ENCODE data around the gene ZNF516.

- TF ChIP-seq, protein P1, sequence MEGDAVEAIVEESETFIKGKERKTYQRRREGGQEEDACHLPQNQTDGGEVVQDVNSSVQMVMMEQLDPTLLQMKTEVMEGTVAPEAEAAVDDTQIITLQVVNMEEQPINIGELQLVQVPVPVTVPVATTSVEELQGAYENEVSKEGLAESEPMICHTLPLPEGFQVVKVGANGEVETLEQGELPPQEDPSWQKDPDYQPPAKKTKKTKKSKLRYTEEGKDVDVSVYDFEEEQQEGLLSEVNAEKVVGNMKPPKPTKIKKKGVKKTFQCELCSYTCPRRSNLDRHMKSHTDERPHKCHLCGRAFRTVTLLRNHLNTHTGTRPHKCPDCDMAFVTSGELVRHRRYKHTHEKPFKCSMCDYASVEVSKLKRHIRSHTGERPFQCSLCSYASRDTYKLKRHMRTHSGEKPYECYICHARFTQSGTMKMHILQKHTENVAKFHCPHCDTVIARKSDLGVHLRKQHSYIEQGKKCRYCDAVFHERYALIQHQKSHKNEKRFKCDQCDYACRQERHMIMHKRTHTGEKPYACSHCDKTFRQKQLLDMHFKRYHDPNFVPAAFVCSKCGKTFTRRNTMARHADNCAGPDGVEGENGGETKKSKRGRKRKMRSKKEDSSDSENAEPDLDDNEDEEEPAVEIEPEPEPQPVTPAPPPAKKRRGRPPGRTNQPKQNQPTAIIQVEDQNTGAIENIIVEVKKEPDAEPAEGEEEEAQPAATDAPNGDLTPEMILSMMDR (IDR thresholded peaks at IDR 0.05; ENCODE audit: low read depth, low read length, missing input control), result no peak
- TF ChIP-seq YY1 (IDR thresholded peaks at IDR 0.05) (no peak), SP1 (IDR thresholded peaks at IDR 0.05) (no peak), EGR1 (IDR thresholded peaks at IDR 0.05; ENCODE audit: low read depth in 2 of 2) (no peak), ATF3 (IDR thresholded peaks at IDR 0.05) (no peak), RXRA (IDR thresholded peaks at IDR 0.05) (no peak), FOXA1 (IDR thresholded peaks at IDR 0.05) (no peak), FOXA2 (IDR thresholded peaks at IDR 0.05) (no peak), NR2F2 (IDR thresholded peaks at IDR 0.05) (no peak)
- TF ChIP-seq, protein P2, sequence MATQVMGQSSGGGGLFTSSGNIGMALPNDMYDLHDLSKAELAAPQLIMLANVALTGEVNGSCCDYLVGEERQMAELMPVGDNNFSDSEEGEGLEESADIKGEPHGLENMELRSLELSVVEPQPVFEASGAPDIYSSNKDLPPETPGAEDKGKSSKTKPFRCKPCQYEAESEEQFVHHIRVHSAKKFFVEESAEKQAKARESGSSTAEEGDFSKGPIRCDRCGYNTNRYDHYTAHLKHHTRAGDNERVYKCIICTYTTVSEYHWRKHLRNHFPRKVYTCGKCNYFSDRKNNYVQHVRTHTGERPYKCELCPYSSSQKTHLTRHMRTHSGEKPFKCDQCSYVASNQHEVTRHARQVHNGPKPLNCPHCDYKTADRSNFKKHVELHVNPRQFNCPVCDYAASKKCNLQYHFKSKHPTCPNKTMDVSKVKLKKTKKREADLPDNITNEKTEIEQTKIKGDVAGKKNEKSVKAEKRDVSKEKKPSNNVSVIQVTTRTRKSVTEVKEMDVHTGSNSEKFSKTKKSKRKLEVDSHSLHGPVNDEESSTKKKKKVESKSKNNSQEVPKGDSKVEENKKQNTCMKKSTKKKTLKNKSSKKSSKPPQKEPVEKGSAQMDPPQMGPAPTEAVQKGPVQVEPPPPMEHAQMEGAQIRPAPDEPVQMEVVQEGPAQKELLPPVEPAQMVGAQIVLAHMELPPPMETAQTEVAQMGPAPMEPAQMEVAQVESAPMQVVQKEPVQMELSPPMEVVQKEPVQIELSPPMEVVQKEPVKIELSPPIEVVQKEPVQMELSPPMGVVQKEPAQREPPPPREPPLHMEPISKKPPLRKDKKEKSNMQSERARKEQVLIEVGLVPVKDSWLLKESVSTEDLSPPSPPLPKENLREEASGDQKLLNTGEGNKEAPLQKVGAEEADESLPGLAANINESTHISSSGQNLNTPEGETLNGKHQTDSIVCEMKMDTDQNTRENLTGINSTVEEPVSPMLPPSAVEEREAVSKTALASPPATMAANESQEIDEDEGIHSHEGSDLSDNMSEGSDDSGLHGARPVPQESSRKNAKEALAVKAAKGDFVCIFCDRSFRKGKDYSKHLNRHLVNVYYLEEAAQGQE (IDR thresholded peaks at IDR 0.05), result no peak
- TF ChIP-seq, protein P3, sequence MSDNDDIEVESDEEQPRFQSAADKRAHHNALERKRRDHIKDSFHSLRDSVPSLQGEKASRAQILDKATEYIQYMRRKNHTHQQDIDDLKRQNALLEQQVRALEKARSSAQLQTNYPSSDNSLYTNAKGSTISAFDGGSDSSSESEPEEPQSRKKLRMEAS (IDR thresholded peaks at IDR 0.05), result no peak
Observed at GRCh38 chr18:76357174-76357573, 137.9 kb downstream of the ZNF516 start.

Measured in liver (tissue), 3 donors.